K562 treated with DMSO at 1 percent for 24 hours (cell line): ENCODE data around the gene MAP3K4. TPM values are rescaled to one million over a fixed set of nuclear protein-coding genes. Genes with fewer than 3 reads are reported as not detected.

Experiments used
- total RNA-seq: library from RNA; unstranded; fragments of 300-600 nt; gene quantifications from 2 replicates; pipeline ENCODE4 v1.2.3, GENCODE V29; 2022; ENCODE audit warnings: low read depth; ENCODE audit not compliant: insufficient read depth

The MAP3K4 gene
- 20.4 and 23.6 TPM in 2 replicates for total RNA-seq

GRCh38 chr6:160991406-160992060, at the start of gene MAP3K4:
Gene MAP3K4, plus strand, starts transcription at chr6:160991769. Its CDS starts 163 bp downstream, at chr6:160991932.

